Right atrium auricular region (tissue), 2 donors: ENCODE data around the gene SORBS2. TPM values are rescaled to one million over a fixed set of nuclear protein-coding genes. Genes with fewer than 3 reads are reported as not detected.

Source experiments
- DNase-seq: peaks from one replicate; pipeline ENCODE4 v3.0.0-alpha.2; 2019; ENCODE audit warnings: low spot score
- H3K27ac ChIP-seq, 2 donors: fragments of 200-600 bp; sonication (generic); 1 replicate in 1 of 2; 2 replicates in 1 of 2; pipeline ENCODE4 v1.5.1; 2016 to 2019
- H3K27me3 ChIP-seq, 2 donors: fragments of 200-600 bp; sonication (generic); one replicate each; pipeline versions ENCODE4 v1.5.1 to v1.6.0; 2017 to 2019
- H3K36me3 ChIP-seq: fragments of 200-600 bp; sonication (generic); one replicate; pipeline ENCODE4 v1.5.1; 2016
- H3K4me1 ChIP-seq, 2 donors: fragments of 200-600 bp; sonication (generic); one replicate each; pipeline versions ENCODE4 v1.5.1 to v1.6.0; 2017 to 2019
- H3K4me3 ChIP-seq, 2 donors: fragments of 200-600 bp; sonication (generic); 1 replicate in 1 of 2; 2 replicates in 1 of 2; pipeline ENCODE4 v1.5.1; 2017 to 2019; ENCODE audit warnings: mild to moderate bottlenecking in 1 of 2, moderate library complexity in 1 of 2
- H3K9me3 ChIP-seq, 2 donors: fragments of 200-600 bp; sonication (generic); one replicate each; pipeline ENCODE4 v1.5.1; 2019
- CTCF ChIP-seq, 2 donors: fragments of 200-600 bp; sonication (generic); IDR thresholded peaks; one replicate each; pipeline ENCODE4 v1.5.1; 2019; ENCODE audit warnings: antibody characterized with exemption in 2 of 2
- total RNA-seq, 2 donors: library from RNA; depleted of rRNA; stranded (reverse); fragments of >200 nt; gene quantifications; one replicate each; pipeline ENCODE4 v1.1.0, GENCODE V29; 2016

Gene SORBS2
- total RNA-seq, 2 donors from 2014 or later: 530 to 741 TPM

DNA sequence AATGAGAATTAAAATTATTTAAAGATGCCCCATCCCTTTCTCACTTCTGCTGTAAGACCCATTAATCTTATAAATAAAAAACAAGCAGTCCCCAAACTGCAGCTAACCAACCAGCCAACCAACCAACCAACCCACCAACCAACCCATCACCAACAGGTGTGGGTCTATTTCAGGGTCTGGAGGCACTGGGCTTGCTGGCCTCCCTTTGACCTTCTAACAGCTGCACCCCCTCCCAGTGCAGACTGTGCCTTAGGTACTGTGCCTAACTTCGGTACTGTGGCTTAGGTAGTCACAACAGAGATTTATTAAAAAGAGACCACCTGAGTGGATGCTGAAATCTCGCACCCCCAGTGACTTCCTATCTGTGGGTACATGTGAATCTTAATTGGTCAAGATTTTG is 128.1 kb downstream of the SORBS2 start:
- DNase-seq: no peak
- Histone ChIP-seq H3K36me3 (no peaks in the 10 kb centered on the region), H3K9me3 (no peaks in the 10 kb centered on the region), H3K4me1 (peaks cover 0 to 18% of the 10 kb centered on the region in 2 donors), H3K27me3 (no peaks in the 10 kb centered on the region), H3K4me3 (no peak overlapping the region), H3K27ac (peak overlapping the region in 1 of 2 donors; percentile 79)
- TF ChIP-seq CTCF (IDR thresholded peaks at IDR 0.05): no peak

GRCh38 chr4:185683222-185683621 is 128.8 kb downstream of the SORBS2 start:
- Histone ChIP-seq H3K36me3 (no peaks in the 10 kb centered on the region), H3K27ac (peak overlapping the region in 1 of 2 donors; percentile 79), H3K9me3 (no peaks in the 10 kb centered on the region), H3K27me3 (no peaks in the 10 kb centered on the region), H3K4me1 (peaks cover 0 to 18% of the 10 kb centered on the region in 2 donors), H3K4me3 (no peak overlapping the region)
- no peak for DNase-seq
- no peak for TF ChIP-seq CTCF (IDR thresholded peaks at IDR 0.05)

GRCh38 chr4:185682236-185682635 is 129.8 kb downstream of the SORBS2 start:
- Histone ChIP-seq H3K36me3 (peaks cover 10% of the 10 kb centered on the region), H3K4me1 (peaks cover 0 to 18% of the 10 kb centered on the region in 2 donors), H3K27ac (peak overlapping the region; percentile 23 to 79), H3K4me3 (no peak overlapping the region), H3K27me3 (no peaks in the 10 kb centered on the region), H3K9me3 (no peaks in the 10 kb centered on the region)
- no peak for TF ChIP-seq CTCF (IDR thresholded peaks at IDR 0.05)
- no peak for DNase-seq

DNA sequence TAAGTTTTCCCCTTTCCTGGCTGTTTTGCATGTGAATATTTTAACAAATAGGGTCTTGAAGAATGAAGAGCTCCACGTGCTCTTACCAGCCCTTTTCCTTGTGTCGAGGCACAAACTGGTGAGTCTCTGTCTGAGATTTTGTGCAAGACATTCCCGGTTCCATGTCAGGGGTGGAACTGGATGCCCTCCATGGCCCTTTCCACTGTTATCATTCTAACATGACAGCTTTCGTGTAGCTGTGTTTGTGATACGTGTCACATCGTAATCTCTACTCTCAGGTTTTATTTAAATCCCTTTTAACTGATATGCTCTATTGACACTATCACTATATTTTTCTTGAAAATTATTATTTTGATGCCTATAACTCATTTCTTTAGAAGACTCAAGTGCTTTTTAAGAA is 130.4 kb downstream of the SORBS2 start:
- Histone ChIP-seq H3K27ac (peak overlapping the region; percentile 23 to 79), H3K9me3 (no peaks in the 10 kb centered on the region), H3K4me3 (no peak overlapping the region), H3K27me3 (no peaks in the 10 kb centered on the region), H3K36me3 (peaks cover 16% of the 10 kb centered on the region), H3K4me1 (peaks cover 0 to 18% of the 10 kb centered on the region in 2 donors)
- no peak for DNase-seq
- no peak for TF ChIP-seq CTCF (IDR thresholded peaks at IDR 0.05)

- no peak for TF ChIP-seq CTCF (IDR thresholded peaks at IDR 0.05)
- no peak overlapping the region for H3K4me3 ChIP-seq
- H3K9me3 ChIP-seq: no peaks in the 10 kb centered on the region
- DNase-seq: no peak
- peaks cover 16% of the 10 kb centered on the region for H3K36me3 ChIP-seq
- H3K27ac ChIP-seq: peak overlapping the region in 1 of 2 donors; percentile 79
- H3K27me3 ChIP-seq: no peaks in the 10 kb centered on the region
- peaks cover 0 to 18% of the 10 kb centered on the region in 2 donors for H3K4me1 ChIP-seq
Observed at GRCh38 chr4:185680617-185681016, 131.4 kb downstream of the SORBS2 start.

DNA sequence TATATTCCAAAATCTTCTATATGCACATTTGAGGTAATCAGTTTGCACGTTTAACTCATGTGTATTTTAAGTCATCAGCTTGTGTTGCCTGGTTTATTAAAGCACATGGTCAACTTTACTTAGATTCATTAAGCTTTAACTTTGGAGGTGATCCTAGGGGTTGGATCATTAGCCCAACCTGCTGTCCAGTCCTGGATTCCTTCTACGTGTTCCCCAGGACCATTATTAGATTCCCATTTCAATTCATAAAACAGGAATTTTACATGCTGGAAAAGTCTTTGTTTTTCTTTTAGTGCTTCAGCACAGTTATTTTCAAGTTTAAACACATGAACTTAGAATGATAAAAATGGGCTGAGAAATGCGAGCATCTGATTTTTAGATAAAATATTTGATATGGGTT is 132.5 kb downstream of the SORBS2 start:
- TF ChIP-seq CTCF (IDR thresholded peaks at IDR 0.05): no peak
- Histone ChIP-seq H3K27ac (no peak overlapping the region), H3K27me3 (no peaks in the 10 kb centered on the region), H3K9me3 (no peaks in the 10 kb centered on the region), H3K4me3 (no peak overlapping the region), H3K4me1 (peaks cover 0 to 7% of the 10 kb centered on the region in 2 donors), H3K36me3 (peaks cover 20% of the 10 kb centered on the region)
- no peak for DNase-seq
